HG03064 (cell line): ENCODE measurements around the gene FTO.

Experiments used
- ATAC-seq: cut with Tn5 transposase; IDR thresholded peaks from one replicate; pipeline ENCODE4 v1.9.1; 2021; ENCODE audit warnings: low read depth; ENCODE audit not compliant: unreplicated experiment

Gene FTO

GRCh38 chr16:54097774-54098173 lies 393.8 kb downstream of the FTO start:
- no peak for ATAC-seq

GRCh38 chr16:54098247-54098646 lies 394.3 kb downstream of the FTO start:
- no peak for ATAC-seq

DNA sequence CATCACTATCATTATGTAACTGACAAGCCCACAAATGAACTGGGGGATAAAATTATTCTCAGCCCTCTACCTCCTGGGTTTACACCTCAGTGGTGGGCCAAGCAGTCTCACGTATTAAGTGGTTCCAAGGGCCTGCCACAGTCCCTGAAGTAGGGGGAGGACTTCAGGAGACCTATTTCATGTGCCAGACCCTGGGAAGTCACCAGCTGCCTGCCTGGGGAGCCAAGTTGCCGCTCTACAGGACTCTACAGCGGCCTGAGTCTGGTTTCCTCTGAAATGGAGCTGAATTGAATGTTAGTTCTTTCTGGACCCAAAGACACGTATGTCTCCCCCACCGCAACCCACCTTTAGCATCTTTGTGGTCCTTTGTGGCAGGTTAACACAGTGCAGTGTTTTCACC lies 395.7 kb downstream of the FTO start:
- no peak for ATAC-seq

DNA sequence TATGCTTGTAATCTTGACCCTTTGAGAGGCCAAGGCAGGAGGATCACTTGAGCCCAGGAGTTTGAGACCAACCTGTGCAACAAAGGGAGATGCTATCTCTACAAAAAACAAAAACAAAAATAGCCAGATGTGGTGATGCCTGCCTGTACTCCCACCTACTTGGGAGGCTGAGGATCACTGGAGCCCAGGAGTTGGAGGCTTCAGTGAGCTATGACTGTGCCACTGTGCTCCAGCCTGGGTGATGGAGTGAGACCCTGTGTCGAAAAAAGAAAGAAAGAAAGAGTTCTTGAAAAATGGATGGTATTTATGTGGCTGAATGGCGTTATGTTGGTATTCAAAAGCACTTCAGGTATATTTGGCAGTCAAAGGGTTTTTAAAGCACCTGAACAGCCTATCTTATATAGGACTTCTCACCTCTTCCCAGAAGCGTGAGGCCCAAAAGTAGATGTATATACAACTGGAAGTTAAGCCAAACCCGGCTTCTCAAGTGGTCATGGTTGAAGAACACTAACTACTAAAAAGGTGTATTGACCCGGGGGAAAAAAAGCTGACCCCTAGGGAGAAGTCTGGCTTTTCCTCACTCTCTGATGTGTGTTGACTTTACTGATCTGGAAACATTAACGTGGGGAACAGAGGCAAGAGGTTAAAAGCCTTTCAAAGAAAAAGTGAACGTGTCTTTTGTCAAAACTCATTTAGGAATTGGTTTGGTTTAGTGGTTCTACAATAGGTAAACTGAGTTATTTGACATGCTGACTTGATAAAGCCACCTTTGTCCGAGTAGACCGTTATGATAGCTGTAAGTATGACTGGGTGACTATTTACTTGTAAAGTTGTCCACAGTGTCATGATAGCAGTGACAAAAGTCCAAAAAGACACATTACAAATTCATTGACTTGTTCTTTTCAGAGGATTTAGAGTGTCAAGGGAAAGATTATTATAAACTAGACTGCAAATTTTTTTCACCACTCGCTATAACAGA lies 399.2 kb downstream of the FTO start:
- ATAC-seq = no peak

GRCh38 chr16:54106057-54106456 lies 402.1 kb downstream of the FTO start:
- no peak for ATAC-seq

GRCh38 chr16:54107583-54108202 lies 403.7 kb downstream of the FTO start:
- no peak for ATAC-seq

DNA sequence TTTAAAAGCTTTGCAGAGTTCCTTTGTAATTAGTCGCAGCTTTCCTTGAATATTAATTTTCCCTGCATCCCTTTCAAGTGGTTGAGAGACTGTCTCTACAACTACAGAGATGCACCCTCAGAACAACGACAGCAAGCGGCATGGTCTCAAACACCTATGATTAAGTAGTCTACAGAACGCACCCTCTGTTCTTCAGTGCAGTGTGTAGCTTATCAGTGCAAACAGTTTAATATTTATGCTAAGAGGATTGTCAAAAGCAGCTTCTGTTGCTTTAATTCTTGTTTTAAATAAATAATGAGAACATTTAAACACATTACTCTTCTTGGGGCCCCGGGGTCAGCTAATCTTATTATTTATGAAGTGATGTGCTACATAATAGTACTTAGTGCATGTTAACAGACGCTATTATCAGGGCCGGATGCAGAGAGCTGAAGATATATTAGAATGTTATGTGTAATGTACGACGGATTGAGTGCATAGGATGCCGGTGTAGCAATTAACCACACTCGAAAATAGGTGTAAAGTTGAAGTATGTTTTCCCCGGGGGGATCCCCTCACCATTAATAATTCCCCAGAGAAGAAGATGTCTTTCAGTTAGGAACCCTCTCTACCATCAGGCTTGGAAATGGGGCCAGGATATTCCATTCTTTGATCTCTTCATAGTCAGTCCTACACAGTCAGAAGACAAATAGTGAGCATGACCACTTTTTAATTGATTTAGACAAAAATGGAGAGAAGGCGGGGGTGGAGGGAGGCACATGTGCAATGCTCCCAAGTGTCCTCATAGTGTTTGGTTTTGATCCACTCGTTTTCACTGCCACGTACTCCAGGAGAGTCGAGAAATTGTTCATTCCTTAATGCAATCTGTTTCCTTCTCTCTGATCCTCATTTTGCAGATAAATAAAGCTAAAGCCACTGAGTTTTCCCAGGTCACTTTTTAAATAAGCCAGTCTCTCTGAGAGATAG lies 406.3 kb downstream of the FTO start:
- ATAC-seq = no peak

DNA sequence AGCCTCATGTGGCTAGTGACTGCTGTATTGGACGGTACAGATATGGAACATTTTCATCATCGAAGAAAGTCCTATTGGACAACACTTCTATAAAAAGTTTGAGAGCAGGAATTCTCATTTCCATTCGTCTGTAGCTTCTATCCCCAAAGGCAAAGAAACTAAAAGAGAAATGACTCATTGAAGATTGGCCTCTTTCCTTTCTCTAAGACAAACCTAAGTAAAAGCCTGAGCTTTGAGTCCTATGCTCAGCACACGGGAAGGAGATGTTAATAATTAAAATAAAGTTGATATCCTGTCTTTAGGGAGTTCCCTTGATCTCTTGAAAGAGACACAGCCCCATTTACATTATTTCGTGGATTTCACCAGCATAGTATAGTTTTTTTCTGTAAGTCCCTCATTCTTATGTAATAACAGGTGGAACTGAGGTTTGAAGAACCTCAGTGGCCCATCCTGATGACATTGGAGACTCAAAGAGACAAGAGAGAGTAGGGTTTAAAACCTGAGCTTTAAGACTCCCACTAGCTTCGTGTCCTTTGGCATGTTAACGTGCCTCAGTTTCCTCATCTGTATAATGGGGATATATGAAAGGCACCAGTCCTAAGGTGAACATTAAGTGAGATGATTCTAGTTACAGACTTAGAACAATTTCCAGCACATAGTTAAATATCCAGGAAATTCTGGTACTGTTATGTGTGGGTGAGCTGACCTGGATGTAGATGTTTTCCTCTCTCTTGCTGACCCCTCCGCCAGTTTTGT lies 408.7 kb downstream of the FTO start:
- ATAC-seq = no peak

GRCh38 chr16:54115558-54115957 lies 411.6 kb downstream of the FTO start:
- ATAC-seq = no peak

DNA sequence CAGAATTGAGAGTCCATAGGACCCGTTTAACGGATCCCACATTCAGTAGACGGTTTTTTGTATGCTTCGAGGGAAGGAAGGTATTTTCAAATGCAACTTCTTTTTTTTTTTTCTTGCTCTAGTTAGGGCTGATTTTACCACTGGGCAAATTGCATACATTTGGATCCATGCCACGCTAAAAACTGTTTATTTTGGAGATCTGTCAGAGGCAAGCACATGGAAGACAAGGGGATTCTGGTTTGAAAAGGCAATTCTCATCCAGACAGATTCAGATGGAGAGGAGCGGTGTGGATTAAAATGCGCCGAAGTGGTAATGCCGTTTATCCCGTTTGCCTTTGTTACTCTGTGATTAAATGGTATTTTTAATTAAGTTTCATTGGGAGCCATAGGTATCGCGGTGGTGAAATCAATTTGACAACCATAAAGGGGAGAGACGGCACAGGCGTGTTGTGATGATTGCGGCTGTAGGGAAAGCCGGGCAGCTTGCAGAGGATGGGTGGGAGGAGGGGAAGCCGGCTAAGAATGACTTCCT lies 412.2 kb downstream of the FTO start:
- no peak for ATAC-seq

- ATAC-seq = no peak
These were observed 414.9 kb downstream of the FTO start for GRCh38 chr16:54118846-54119245.

DNA sequence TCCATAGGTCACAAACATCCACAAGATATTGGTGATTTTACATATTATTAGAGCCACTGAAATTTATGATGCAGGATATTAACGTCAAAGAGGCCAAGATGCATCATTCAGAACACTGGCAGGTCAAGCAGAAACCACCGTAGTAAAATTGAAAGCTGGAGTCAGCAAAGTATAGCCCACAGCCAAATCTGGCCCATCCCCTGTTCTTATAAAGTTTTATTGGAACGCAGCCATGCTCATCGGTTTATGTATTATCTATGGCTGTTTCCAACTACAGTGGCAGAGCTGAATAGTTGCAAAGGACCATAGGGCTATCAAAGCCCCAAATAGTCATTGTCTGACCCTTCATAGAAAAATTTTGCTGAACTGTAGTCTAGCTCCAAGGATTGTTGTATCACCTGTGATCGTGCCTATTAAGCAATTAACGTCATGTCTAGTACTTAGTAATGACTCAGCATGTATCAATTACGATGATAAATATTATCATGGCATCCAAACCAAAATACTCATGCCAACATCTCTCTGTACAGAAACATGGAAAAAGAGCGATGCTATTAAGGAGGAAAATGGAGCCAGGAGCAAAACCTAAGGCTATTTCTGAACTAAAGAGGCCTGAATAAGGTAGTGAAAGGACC lies 417.0 kb downstream of the FTO start:
- no peak for ATAC-seq

DNA sequence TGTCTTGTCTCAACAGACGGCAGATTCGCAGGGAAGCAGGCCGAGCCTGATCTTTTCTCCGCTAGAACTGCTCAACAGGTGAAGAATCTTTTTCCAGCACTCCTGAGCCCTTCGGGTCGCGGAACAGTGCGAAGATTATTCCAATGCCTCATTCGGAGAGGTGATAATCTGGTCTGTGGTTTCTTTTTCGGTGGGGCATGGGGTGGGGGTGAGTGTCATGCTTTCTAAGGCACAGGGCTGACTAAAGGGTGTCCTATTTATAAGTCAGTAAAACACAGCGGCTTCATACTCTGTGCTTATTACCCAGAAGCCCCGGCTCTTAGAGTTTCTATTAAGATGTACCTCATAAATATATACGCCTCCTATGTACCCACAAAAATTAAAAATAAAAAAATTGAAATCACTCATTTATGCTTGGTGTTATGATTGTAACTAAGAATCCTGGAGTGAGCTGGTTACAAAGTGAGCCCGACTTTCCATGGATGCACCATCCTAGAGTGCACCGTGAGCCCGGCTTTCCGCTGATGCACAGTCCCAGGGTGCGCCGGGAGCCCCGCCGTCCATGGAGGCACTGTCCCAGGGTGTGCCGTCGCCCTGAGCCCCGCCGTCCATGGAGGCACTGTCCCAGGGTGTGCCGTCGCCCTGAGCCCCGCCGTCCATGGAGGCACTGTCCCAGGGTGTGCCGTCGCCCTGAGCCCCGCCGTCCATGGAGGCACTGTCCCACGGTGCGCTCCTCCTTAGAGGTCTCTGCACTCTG lies 417.8 kb downstream of the FTO start:
- ATAC-seq = no peak

DNA sequence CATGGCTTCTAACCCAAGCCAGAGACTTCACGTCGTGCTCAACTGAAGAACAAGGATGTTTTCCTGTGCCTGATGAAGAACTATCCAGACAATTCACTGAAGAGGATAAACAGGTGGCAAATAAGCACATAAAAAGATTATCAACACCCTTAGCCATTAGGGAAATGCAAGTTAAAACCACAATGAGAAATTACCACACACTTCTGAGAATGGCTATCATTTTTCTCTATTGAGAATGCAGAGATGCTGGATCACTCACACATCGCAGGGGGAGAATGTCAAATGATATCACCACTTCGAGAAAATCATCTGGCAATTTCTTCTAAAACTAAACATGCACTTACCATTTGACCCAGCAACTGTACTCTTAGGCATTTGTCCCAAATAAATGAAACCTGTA lies 419.8 kb downstream of the FTO start:
- ATAC-seq = no peak

- ATAC-seq = no peak
These were observed 422.0 kb downstream of the FTO start for GRCh38 chr16:54125751-54126655.

DNA sequence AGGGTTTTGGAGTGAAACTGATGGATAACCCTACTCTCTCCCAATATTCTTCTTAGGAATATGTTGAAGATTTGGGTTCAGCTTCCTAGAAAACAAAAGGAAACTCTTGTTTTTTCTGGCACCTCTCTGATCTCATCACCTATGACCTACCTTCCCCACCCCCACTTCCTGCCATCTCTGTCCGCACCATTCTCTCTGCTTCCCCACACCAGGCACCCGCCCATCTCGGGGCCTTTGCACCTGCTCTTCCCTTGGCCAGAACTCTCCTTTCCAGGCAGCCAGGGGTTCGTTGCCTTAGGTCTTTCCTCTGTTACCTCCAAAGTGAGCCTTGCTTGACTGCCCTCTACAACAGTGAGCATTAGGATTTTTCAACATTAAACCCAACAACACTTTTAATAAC lies 423.0 kb downstream of the FTO start:
- no peak for ATAC-seq

GRCh38 chr16:54128629-54129234 lies 424.8 kb downstream of the FTO start:
- ATAC-seq = no peak
